GM23338 (cell line): ENCODE measurements around the gene ZNF222. TPM values are rescaled to one million over a fixed set of nuclear protein-coding genes. Genes with fewer than 3 reads are reported as not detected.

Source experiments
- ATAC-seq: fragments of 200-7000 bp; cut with Tn5 transposase; 3 replicates; pipeline ENCODE4 v1.9.1; 2020
- DNase-seq: peaks from one replicate; pipeline ENCODE4 v3.0.0-alpha.2; 2015; ENCODE audit warnings: low spot score
- H2AFZ ChIP-seq: fragments of 200-600 bp; sonication (generic); 2 replicates; pipeline ENCODE4 v1.8.0; 2016; ENCODE audit warnings: antibody characterized with exemption, mild to moderate bottlenecking, moderate library complexity
- H3F3A ChIP-seq: fragments of 200-600 bp; sonication (generic); replicated peaks from 2 replicates; pipeline ENCODE4 v1.8.0; 2017; ENCODE audit warnings: antibody characterized with exemption, mixed run types, low read depth
- H3K27ac ChIP-seq: fragments of 200-600 bp; sonication (generic); 2 replicates; pipeline ENCODE4 v1.6.1; 2016; ENCODE audit warnings: low read depth
- H3K27me3 ChIP-seq: fragments of 200-600 bp; sonication (generic); 2 replicates; pipeline ENCODE4 v1.8.0; 2016; ENCODE audit warnings: mild to moderate bottlenecking, mixed run types, moderate library complexity; ENCODE audit not compliant: insufficient read depth
- H3K36me3 ChIP-seq: fragments of 200-600 bp; sonication (generic); 2 replicates; pipeline ENCODE4 v1.8.0; 2016; ENCODE audit warnings: mild to moderate bottlenecking; ENCODE audit not compliant: insufficient read depth
- H3K4me1 ChIP-seq: fragments of 200-600 bp; sonication (generic); 2 replicates; pipeline ENCODE4 v1.8.0; 2016; ENCODE audit warnings: mild to moderate bottlenecking, moderate library complexity; ENCODE audit not compliant: insufficient read depth
- H3K4me2 ChIP-seq: fragments of 200-600 bp; sonication (generic); 2 replicates; pipeline ENCODE4 v1.7.1; 2017; ENCODE audit warnings: mixed run types
- H3K4me3 ChIP-seq: fragments of 200-600 bp; sonication (generic); 2 replicates; pipeline ENCODE4 v1.6.1; 2016; ENCODE audit warnings: mixed run types
- H3K79me2 ChIP-seq: fragments of 200-600 bp; sonication (generic); replicated peaks from 2 replicates; pipeline ENCODE4 v1.8.0; 2017; ENCODE audit warnings: mild to moderate bottlenecking; ENCODE audit not compliant: insufficient read depth
- H3K9me2 ChIP-seq: fragments of 200-600 bp; sonication (generic); 2 replicates; pipeline ENCODE4 v1.8.0; 2017; ENCODE audit not compliant: insufficient read depth
- H4K20me1 ChIP-seq: fragments of 200-600 bp; sonication (generic); replicated peaks from 2 replicates; pipeline ENCODE4 v1.8.0; 2017; ENCODE audit warnings: mild to moderate bottlenecking; ENCODE audit not compliant: insufficient read depth
- H3K27ac Mint-ChIP-seq: 2 replicates; pipeline ENCODE4 v1.8.0; 2020; ENCODE audit warnings: inconsistent platforms, mild to moderate bottlenecking, moderate library complexity, mixed read lengths
- H3K27me3 Mint-ChIP-seq: 3 replicates; pipeline ENCODE4 v1.8.0; 2022; ENCODE audit warnings: low read depth, mild to moderate bottlenecking, moderate library complexity, mixed read lengths, inconsistent platforms; ENCODE audit not compliant: insufficient read depth, poor library complexity
- H3K36me3 Mint-ChIP-seq: 3 replicates; pipeline ENCODE4 v1.8.0; 2021; ENCODE audit warnings: low read depth, mild to moderate bottlenecking, inconsistent platforms, moderate library complexity, mixed read lengths
- H3K4me1 Mint-ChIP-seq: 3 replicates; pipeline ENCODE4 v1.8.0; 2020; ENCODE audit warnings: mild to moderate bottlenecking, inconsistent platforms, mixed read lengths
- H3K4me3 Mint-ChIP-seq: 3 replicates; pipeline ENCODE4 v1.8.0; 2021; ENCODE audit warnings: moderate library complexity, mild to moderate bottlenecking, inconsistent platforms, mixed read lengths
- H3K9me3 Mint-ChIP-seq: 3 replicates; pipeline ENCODE4 v1.8.0; 2020; ENCODE audit warnings: moderate library complexity, mild to moderate bottlenecking, inconsistent platforms, mixed read lengths
- CREB1 ChIP-seq: fragments of 250-450 bp; sonication (Bioruptor Pico); IDR thresholded peaks from 2 replicates; pipeline ENCODE4 v1.5.0; 2020; ENCODE audit warnings: low read depth, mild to moderate bottlenecking, moderate library complexity
- CTCF ChIP-seq, 2 experiments: fragments of 200-600 bp in 1 of 2; sonication (generic) in 1 of 2; conservative IDR thresholded peaks; 2 replicates each; pipeline versions ENCODE4 v1.5.1 to v1.6.1; 2016 to 2017; ENCODE audit warnings: antibody characterized with exemption in 2 of 2, low read depth in 2 of 2, mild to moderate bottlenecking in 2 of 2, moderate library complexity in 1 of 2
- ETS1 ChIP-seq: IDR thresholded peaks from 2 replicates; pipeline ENCODE4 v1.6.1; 2016; ENCODE audit warnings: antibody characterized with exemption
- EZH2phosphoT487 ChIP-seq: fragments of 200-600 bp; sonication (generic); IDR thresholded peaks from one replicate; pipeline ENCODE4 v1.8.1; 2018; ENCODE audit warnings: antibody characterized with exemption; ENCODE audit not compliant: unreplicated experiment
- POLR2AphosphoS5 ChIP-seq: IDR thresholded peaks from 2 replicates; pipeline ENCODE4 v1.6.1; 2016; ENCODE audit warnings: antibody characterized with exemption, low read depth
- STAT1 ChIP-seq: IDR thresholded peaks from one replicate; pipeline ENCODE4 v1.6.1; 2016; ENCODE audit warnings: antibody characterized with exemption; ENCODE audit not compliant: unreplicated experiment
- ZNF114 ChIP-seq: fragments of 250-450 bp; sonication (Bioruptor Pico); IDR thresholded peaks from 2 replicates; pipeline ENCODE4 v1.5.0; 2020; ENCODE audit warnings: mild to moderate bottlenecking, moderate library complexity
- ZNF331 ChIP-seq: fragments of 250-450 bp; sonication (Bioruptor Pico); IDR thresholded peaks from 2 replicates; pipeline ENCODE4 v1.5.0; 2020; ENCODE audit warnings: low read depth, mild to moderate bottlenecking, moderate library complexity
- polyA plus RNA-seq: library from polyadenylated mRNA; unstranded; fragments of >200 nt; fragmentation: Nextera tagmentation; extraction: Ambion mirVana; gene quantifications from 2 replicates; pipeline ENCODE4 v1.2.1, GENCODE V29; 2016
- total RNA-seq: library from RNA; depleted of rRNA; stranded (reverse); fragments of >200 nt; shearing (Covaris generic); gene quantifications from 2 replicates; pipeline ENCODE4 v1.2.3, GENCODE V29; 2014

Gene ZNF222
- total and polyA plus RNA-seq, 2 experiments from 2014 or later, result 2.3 to 2.6 TPM

GRCh38 chr19:43983912-43984686 is 41.1 kb upstream of the ZNF222 start, which contains the start of gene ZNF155:
TSS of gene ZNF155 (plus strand) at chr19:43984188. CDS start at chr19:43988544, 4,356 bp downstream.
- peak within 1 kb of the TSS; percentile 98 for H3K4me3 Mint-ChIP-seq

GRCh38 chr19:43984687-43985000 is 40.5 kb upstream of the ZNF222 start:
- Histone ChIP-seq H3K4me2 (peak overlapping the region; percentile 92), H3K79me2 (peaks cover 8% of the 10 kb centered on the region; the same call in 1 of the 2 replicates), H3K9me2 (peaks cover 3% of the 10 kb centered on the region; the same call in 1 of the 2 replicates), H3K36me3 (no peaks in the 10 kb centered on the region; the same call in 1 of the 2 replicates), H3F3A (no peaks in the 10 kb centered on the region), H3K27me3 (no peaks in the 10 kb centered on the region), H3K4me3 (peak overlapping the region; percentile 64), H3K27ac (no peak overlapping the region), H4K20me1 (no peaks in the 10 kb centered on the region), H2AFZ (peak overlapping the region; percentile 68), H3K4me1 (no peaks in the 10 kb centered on the region)
- no peaks in the 10 kb centered on the region for H3K4me1 Mint-ChIP-seq
- H3K36me3 Mint-ChIP-seq, result peaks cover 11% of the 10 kb centered on the region
- TF ChIP-seq ZNF331 (CRISPR knock-in tag) (no peak), CREB1 (no peak), POLR2AphosphoS5 (no peak), CTCF (conservative IDR thresholded peaks at IDR 0.05; ENCODE audit: low read depth in 2 of 2) (no peak), ZNF114 (CRISPR knock-in tag) (no peak), ETS1 (no peak)
- peak overlapping the region; percentile 98 for H3K4me3 Mint-ChIP-seq
- H3K27me3 Mint-ChIP-seq, result peaks cover 3% of the 10 kb centered on the region
- DNase-seq (no peak), ATAC-seq (peak; percentile 39)
- H3K27ac Mint-ChIP-seq, result no peak overlapping the region
- peaks cover 9% of the 10 kb centered on the region for H3K9me3 Mint-ChIP-seq

More at GRCh38 chr19:43983912-43984686, 41.1 kb upstream of the ZNF222 start, which contains the start of gene ZNF155:
- Histone ChIP-seq H3K4me2 (peak within 1 kb of the TSS; percentile 92), H3K4me1 (no peaks in the 10 kb centered on the region), H3K36me3 (no peaks in the 10 kb centered on the region; the same call in 1 of the 2 replicates), H3K27ac (no peak within 1 kb of the TSS), H2AFZ (peak within 1 kb of the TSS; percentile 68), H3K9me2 (peaks cover 3% of the 10 kb centered on the region; the same call in 1 of the 2 replicates), H4K20me1 (no peaks in the 10 kb centered on the region), H3K4me3 (peak within 1 kb of the TSS; percentile 64), H3K27me3 (no peaks in the 10 kb centered on the region), H3F3A (no peaks in the 10 kb centered on the region), H3K79me2 (peaks cover 8% of the 10 kb centered on the region; the same call in 1 of the 2 replicates)
- peaks cover 3% of the 10 kb centered on the region for H3K27me3 Mint-ChIP-seq
- H3K4me1 Mint-ChIP-seq, result no peaks in the 10 kb centered on the region
- DNase-seq (peak; percentile 99), ATAC-seq (peak; percentile 99)
- peak within 1 kb of the TSS; percentile 97 for H3K27ac Mint-ChIP-seq
- TF ChIP-seq EZH2phosphoT487 (no peak), ZNF114 (CRISPR knock-in tag) (no peak), STAT1 (no peak), ETS1 (peak; percentile 98), POLR2AphosphoS5 (peak; percentile 40; the same call in 1 of the 2 replicates), CREB1 (peak; percentile 67)
- H3K36me3 Mint-ChIP-seq, result peaks cover 6% of the 10 kb centered on the region
- peaks cover 10% of the 10 kb centered on the region for H3K9me3 Mint-ChIP-seq
